ENCODE data around the gene AKR1A1. TPM values are rescaled to one million over a fixed set of nuclear protein-coding genes. Genes with fewer than 3 reads are reported as not detected.
"Not testable (repeated sequence)": the region's sequence is repeated elsewhere in the genome, so short reads cannot be mapped to it uniquely, and the experiment has no call there.

Gene AKR1A1
- total RNA-seq, 1 donor from 2014 or later = 167 TPM

- ATAC-seq (no peak), DNase-seq (no peak)
- H3K36me3 ChIP-seq = peaks cover 68% of the 10 kb centered on the region
- intact Hi-C loops (cut with DNase I) = loop anchor here (5.0 kb wide), 1 partner anchor 51 kb away; no protein-coding TSS in a partner anchor
- H3K4me3 ChIP-seq = no peak overlapping the region
- H3K27ac ChIP-seq = no peak overlapping the region
- no peak for TF ChIP-seq CTCF (IDR thresholded peaks at IDR 0.05)
- no peaks in the 10 kb centered on the region for H3K27me3 ChIP-seq
- H3K4me1 ChIP-seq = peaks cover 30% of the 10 kb centered on the region
- no peaks in the 10 kb centered on the region for H3K9me3 ChIP-seq
These were observed 34.6 kb upstream of the AKR1A1 start for GRCh38 chr1:45516036-45516435.

GRCh38 chr1:45516465-45516864, 34.2 kb upstream of the AKR1A1 start:
- Histone ChIP-seq H3K9me3 (no peaks in the 10 kb centered on the region), H3K36me3 (peaks cover 64% of the 10 kb centered on the region), H3K27me3 (no peaks in the 10 kb centered on the region), H3K4me1 (peaks cover 30% of the 10 kb centered on the region), H3K27ac (no peak overlapping the region), H3K4me3 (no peak overlapping the region)
- ATAC-seq (no peak), DNase-seq (no peak)
- intact Hi-C loops (cut with DNase I) = loop anchor here (5.0 kb wide), 1 partner anchor 51 kb away; no protein-coding TSS in a partner anchor
- TF ChIP-seq CTCF (IDR thresholded peaks at IDR 0.05) = no peak

GRCh38 chr1:45518366-45518765, 32.3 kb upstream of the AKR1A1 start:
- not testable (repeated sequence) for DNase-seq, ATAC-seq, H3K4me3 ChIP-seq, H3K27ac ChIP-seq, H3K27me3 ChIP-seq, H3K9me3 ChIP-seq
- H3K36me3 ChIP-seq = peaks cover 46% of the 10 kb centered on the region
- intact Hi-C loops (cut with DNase I) = loop anchor here (5.0 kb wide), 1 partner anchor 49 kb away; no protein-coding TSS in a partner anchor
- H3K4me1 ChIP-seq = peaks cover 24% of the 10 kb centered on the region

GRCh38 chr1:45518910-45519309, 31.7 kb upstream of the AKR1A1 start:
- DNase-seq = no peak
- H3K4me3 ChIP-seq = peak overlapping the region; percentile 29

GRCh38 chr1:45519774-45520173, 30.9 kb upstream of the AKR1A1 start:
- DNase-seq, H3K27ac ChIP-seq, H3K9me3 ChIP-seq, ATAC-seq, H3K27me3 ChIP-seq: not testable (repeated sequence)
- Histone ChIP-seq H3K4me1 (peaks cover 24% of the 10 kb centered on the region), H3K36me3 (peaks cover 32% of the 10 kb centered on the region), H3K4me3 (peak overlapping the region; percentile 86)
- intact Hi-C loops (cut with DNase I) = loop anchor here (5.0 kb wide), 1 partner anchor 48 kb away; no protein-coding TSS in a partner anchor

More at GRCh38 chr1:45518910-45519309, 31.7 kb upstream of the AKR1A1 start:
- no peak for ATAC-seq
- no peak for TF ChIP-seq CTCF (IDR thresholded peaks at IDR 0.05)
- H3K9me3 ChIP-seq = no peaks in the 10 kb centered on the region
- H3K36me3 ChIP-seq = peaks cover 40% of the 10 kb centered on the region
- H3K27me3 ChIP-seq = no peaks in the 10 kb centered on the region
- H3K27ac ChIP-seq = no peak overlapping the region
- H3K4me1 ChIP-seq = peaks cover 24% of the 10 kb centered on the region
- intact Hi-C loops (cut with DNase I) = loop anchor here (5.0 kb wide), 1 partner anchor 48 kb away; no protein-coding TSS in a partner anchor

- peak; percentile 97 for ATAC-seq
- DNase-seq = peak; percentile 97
- Histone ChIP-seq H3K4me1 (peaks cover 21% of the 10 kb centered on the region), H3K27ac (peak within 1 kb of the TSS; percentile 98), H3K27me3 (no peaks in the 10 kb centered on the region), H3K36me3 (peaks cover 14% of the 10 kb centered on the region), H3K4me3 (peak within 1 kb of the TSS; percentile 86), H3K9me3 (no peaks in the 10 kb centered on the region)
- TF ChIP-seq CTCF (IDR thresholded peaks at IDR 0.05) = peak; percentile 18
- intact Hi-C loops (cut with DNase I) = no loop called here
These were observed 29.0 kb upstream of the AKR1A1 start, which contains the start of gene PRDX1 for GRCh38 chr1:45521413-45522323. PRDX1 (minus strand) TSS chr1:45521884; CDS start chr1:45519043, 2,841 bp downstream.
